Right lobe of liver (tissue), 6 donors: ENCODE results near the gene CYB5R3. TPM values are rescaled to one million over a fixed set of nuclear protein-coding genes. Genes with fewer than 3 reads are reported as not detected.

Experiments
- ATAC-seq, 4 donors: fragments of 200-7000 bp; cut with Tn5 transposase; one replicate each; pipeline ENCODE4 v1.9.1; 2020; ENCODE audit warnings: mild to moderate bottlenecking in 4 of 4, moderate library complexity in 4 of 4
- DNase-seq, 3 donors: peaks; one replicate each; pipeline ENCODE4 v3.0.0-alpha.2; 2020
- H3K27ac ChIP-seq, 3 donors: fragments of 200-600 bp; one replicate each; pipeline ENCODE4 v1.8.0; 2022
- H3K27me3 ChIP-seq, 2 donors: fragments of 200-600 bp; one replicate each; pipeline ENCODE4 v1.8.0; 2022
- H3K36me3 ChIP-seq, 4 donors: fragments of 200-600 bp; sonication (generic) in 1 of 4; one replicate each; pipeline versions ENCODE4 v1.5.1 to v1.8.0; 2017 to 2022; ENCODE audit warnings: control low read depth in 1 of 4
- H3K4me1 ChIP-seq, 4 donors: fragments of 200-600 bp; sonication (generic) in 1 of 4; one replicate each; pipeline versions ENCODE4 v1.5.1 to v1.8.0; 2017 to 2022; ENCODE audit warnings: control low read depth in 1 of 4
- H3K4me3 ChIP-seq, 3 donors: fragments of 200-600 bp; one replicate each; pipeline ENCODE4 v1.8.0; 2022
- H3K9me3 ChIP-seq, 4 donors: fragments of 200-600 bp; sonication (generic) in 1 of 4; one replicate each; pipeline versions ENCODE4 v1.5.1 to v1.8.0; 2017 to 2022; ENCODE audit warnings: control low read depth in 1 of 4
- CTCF ChIP-seq, 4 donors: fragments of 200-600 bp in 3 of 4; fragments of 450-650 bp in 1 of 4; IDR thresholded peaks; one replicate each; pipeline versions ENCODE4 v1.5.1 to v1.8.0; 2016 to 2022; ENCODE audit warnings: antibody characterized with exemption in 4 of 4, mild to moderate bottlenecking in 2 of 4
- POLR2A ChIP-seq: fragments of 450-650 bp; IDR thresholded peaks from one replicate; pipeline ENCODE4 v1.6.1; 2017; ENCODE audit warnings: antibody characterized with exemption, mild to moderate bottlenecking
- WGBS: methylation state at CpG from one replicate; pipeline ENCODE4 v1.1.6; 2018; ENCODE audit warnings: low coverage, low lambda C conversion rate; ENCODE audit not compliant: insufficient coverage; ENCODE audit errors: missing lambda C conversion rate; 5-methylcytosine and 5-hydroxymethylcytosine counted together
- intact Hi-C, 2 donors: fragments of 100-400 bp; cut with DNase I; formaldehyde crosslinking; loops; one replicate each; pipeline versions ENCODE4 v1.11.2 to v1.14.1; 2022
- total RNA-seq, 6 experiments: library from RNA; depleted of rRNA in 2 of 6; stranded (reverse); fragments of >200 nt in 2 of 6; fragmentation: NEBNext Ultra II Directional in 3 of 6; extraction: Animal tissue kit (Norgen Biotek cat#: 25700) in 3 of 6; gene quantifications; one replicate each; pipeline versions ENCODE4 v1.1.0 to v1.2.4, GENCODE V29; 2016 to 2023
- donor health status: DM: no; HTN: yes; CAD: no.
- donor health status: DM: no; HTN: no; CAD: no.
- donor health status: DM: no; HTN: no; CAD: no.
- donor health status: DM: no; HTN: yes; CAD: no.
- donor health status: DM: no; HTN: yes; CAD: no.

Gene CYB5R3
- total RNA-seq, 6 experiments from 2014 or later, result 146 to 211 (median 170) TPM

- no peak for TF ChIP-seq POLR2A
- TF ChIP-seq CTCF (IDR thresholded peaks at IDR 0.05), result no peak
- WGBS, result 100% methylated on average over 6 of the region's 25 CpGs
- Histone ChIP-seq H3K36me3 (no peaks in the 10 kb centered on the region), H3K4me1 (no peaks in the 10 kb centered on the region), H3K9me3 (no peaks in the 10 kb centered on the region), H3K27me3 (no peaks in the 10 kb centered on the region), H3K4me3 (no peak overlapping the region), H3K27ac (no peak overlapping the region)
- DNase-seq (no peak), ATAC-seq (no peak)
- intact Hi-C loops, result no loop called here
Measured at GRCh38 chr22:42693763-42694683, 44.8 kb upstream of the CYB5R3 start.

GRCh38 chr22:42693055-42693762 is 44.0 kb upstream of the CYB5R3 start:
- Histone ChIP-seq H3K27ac (no peak overlapping the region), H3K4me1 (peaks cover 0 to under 1% (median under 1%) of the 10 kb centered on the region in 4 donors), H3K36me3 (no peaks in the 10 kb centered on the region), H3K9me3 (no peaks in the 10 kb centered on the region), H3K4me3 (no peak overlapping the region), H3K27me3 (no peaks in the 10 kb centered on the region)
- intact Hi-C loops, result no loop called here
- no peak for ATAC-seq
- DNase-seq, result no peak
- 79% methylated on average over 20 of the region's 51 CpGs for WGBS
- TF ChIP-seq CTCF (IDR thresholded peaks at IDR 0.05) (no peak), POLR2A (no peak)

DNA sequence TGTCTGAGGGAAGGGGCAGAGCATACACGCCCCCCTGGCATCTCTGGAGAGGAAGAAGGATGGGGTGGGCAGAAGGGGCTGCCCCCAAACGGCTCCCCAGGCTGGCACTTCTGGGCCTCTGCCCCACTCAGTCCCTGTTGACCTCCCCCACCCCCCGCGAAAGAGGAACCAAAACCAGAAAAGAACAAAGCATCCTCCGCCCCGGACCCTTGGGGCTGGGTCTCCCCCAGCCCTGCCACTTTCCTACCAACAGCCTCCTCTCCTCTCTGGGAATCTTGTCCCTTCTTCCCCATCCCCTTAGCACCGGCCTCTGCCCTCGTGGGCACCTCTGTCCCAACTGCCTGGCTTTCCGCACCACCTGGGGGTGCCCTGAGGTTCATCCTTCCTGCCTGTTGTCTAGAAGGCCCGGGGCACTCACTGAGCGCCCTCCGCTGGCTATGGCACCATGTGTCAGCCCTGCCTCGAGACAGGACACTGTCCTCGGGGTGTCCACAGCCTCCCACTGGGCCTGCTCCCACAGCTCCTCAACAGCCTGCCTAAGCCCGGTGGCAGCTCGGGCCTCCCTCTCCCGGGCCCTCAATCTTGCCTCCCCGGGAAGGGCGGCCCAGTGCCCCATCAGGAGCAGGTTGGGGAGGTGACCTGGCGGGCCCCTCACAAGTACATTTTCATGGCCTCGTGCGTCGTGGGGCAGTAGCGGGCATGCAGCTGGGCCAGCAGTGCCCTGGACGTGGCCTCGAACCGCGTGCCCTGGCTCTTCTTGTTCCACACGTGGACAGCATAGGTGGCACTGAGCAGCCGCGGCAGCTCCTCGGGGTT is 43.3 kb upstream of the CYB5R3 start:
- Histone ChIP-seq H3K9me3 (no peaks in the 10 kb centered on the region), H3K27ac (no peak overlapping the region), H3K4me1 (peaks cover 0 to 8% (median 7%) of the 10 kb centered on the region in 4 donors), H3K27me3 (no peaks in the 10 kb centered on the region), H3K36me3 (no peaks in the 10 kb centered on the region), H3K4me3 (no peak overlapping the region)
- DNase-seq, result no peak
- WGBS, result 72% methylated on average over 10 of the region's 32 CpGs
- no peak for TF ChIP-seq POLR2A
- TF ChIP-seq CTCF (IDR thresholded peaks at IDR 0.05), result no peak
- ATAC-seq, result no peak
- intact Hi-C loops, result no loop called here

DNA sequence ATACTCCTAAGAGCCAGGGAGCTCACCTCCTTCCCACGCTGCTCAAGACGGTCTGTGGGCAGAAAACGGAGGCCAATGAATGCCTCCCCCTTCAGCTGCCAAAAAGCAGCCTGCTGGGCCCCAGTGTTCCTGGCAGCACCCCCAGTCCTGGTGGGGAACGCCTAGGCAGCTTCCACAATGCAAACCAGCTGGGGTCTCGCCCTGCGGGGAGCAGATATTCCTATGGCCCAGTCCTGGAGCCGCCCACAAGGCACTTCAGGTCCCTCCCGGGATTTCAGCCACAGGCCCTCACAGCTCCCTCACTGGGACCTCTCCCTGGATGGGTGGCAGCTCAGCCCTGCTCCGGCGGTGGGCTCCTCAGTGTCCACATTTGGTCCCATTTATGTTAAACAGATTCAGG is 42.2 kb upstream of the CYB5R3 start:
- no peak for ATAC-seq

More for the DNA sequence above, 42.2 kb upstream of the CYB5R3 start:
- WGBS, result no CpG with 5 or more reads among the region's 10 CpGs
- no peak for TF ChIP-seq CTCF (IDR thresholded peaks at IDR 0.05)
- no peak for TF ChIP-seq POLR2A
- intact Hi-C loops, result no loop called here
- Histone ChIP-seq H3K4me3 (no peak overlapping the region), H3K27me3 (no peaks in the 10 kb centered on the region), H3K9me3 (no peaks in the 10 kb centered on the region), H3K36me3 (no peaks in the 10 kb centered on the region), H3K4me1 (peaks cover 0 to 8% (median 7%) of the 10 kb centered on the region in 4 donors), H3K27ac (no peak overlapping the region)
- no peak for DNase-seq
